PFSK-1 (cell line): Measurements from ENCODE around the gene CCDC69.

Experiments used
- FOXP2 ChIP-seq: optimal IDR thresholded peaks from 2 replicates; pipeline ENCODE3; 2011; ENCODE audit warnings: borderline replicate concordance, control low read depth, inconsistent platforms; ENCODE audit not compliant: insufficient read depth; ENCODE audit errors: extremely low read length, extremely low read depth
- POLR2AphosphoS5 ChIP-seq: IDR thresholded peaks from 2 replicates; pipeline ENCODE4 v1.6.1; 2012; ENCODE audit warnings: low read depth, mild to moderate bottlenecking, control low read depth, low read length, moderate library complexity
- SIN3A ChIP-seq: IDR thresholded peaks from 2 replicates; pipeline ENCODE4 v1.6.1; 2012; ENCODE audit warnings: mild to moderate bottlenecking, low read length, moderate library complexity, borderline replicate concordance; ENCODE audit not compliant: insufficient read depth
- TAF1 ChIP-seq: IDR thresholded peaks from 2 replicates; pipeline ENCODE4 v1.6.1; 2012; ENCODE audit warnings: low read length, control low read depth, borderline replicate concordance; ENCODE audit not compliant: insufficient read depth
- TF ChIP-seq, protein P1 (sequence below), 2 experiments: IDR thresholded peaks; 2 replicates each; pipeline versions ENCODE4 v1.6.1 to v1.8.0; 2011 to 2012; ENCODE audit warnings: low read depth in 2 of 2, low read length in 2 of 2, control low read depth in 1 of 2, inconsistent platforms in 1 of 2, mild to moderate bottlenecking in 1 of 2, moderate library complexity in 1 of 2; ENCODE audit not compliant: insufficient read depth in 1 of 2

Gene CCDC69

GRCh38 chr5:151192626-151193025, 31.3 kb downstream of the CCDC69 start:
- TF ChIP-seq FOXP2 = no peak
- no peak for TF ChIP-seq SIN3A

- TF ChIP-seq TAF1 = no peak
- TF ChIP-seq FOXP2 = no peak
- TF ChIP-seq, protein P1, sequence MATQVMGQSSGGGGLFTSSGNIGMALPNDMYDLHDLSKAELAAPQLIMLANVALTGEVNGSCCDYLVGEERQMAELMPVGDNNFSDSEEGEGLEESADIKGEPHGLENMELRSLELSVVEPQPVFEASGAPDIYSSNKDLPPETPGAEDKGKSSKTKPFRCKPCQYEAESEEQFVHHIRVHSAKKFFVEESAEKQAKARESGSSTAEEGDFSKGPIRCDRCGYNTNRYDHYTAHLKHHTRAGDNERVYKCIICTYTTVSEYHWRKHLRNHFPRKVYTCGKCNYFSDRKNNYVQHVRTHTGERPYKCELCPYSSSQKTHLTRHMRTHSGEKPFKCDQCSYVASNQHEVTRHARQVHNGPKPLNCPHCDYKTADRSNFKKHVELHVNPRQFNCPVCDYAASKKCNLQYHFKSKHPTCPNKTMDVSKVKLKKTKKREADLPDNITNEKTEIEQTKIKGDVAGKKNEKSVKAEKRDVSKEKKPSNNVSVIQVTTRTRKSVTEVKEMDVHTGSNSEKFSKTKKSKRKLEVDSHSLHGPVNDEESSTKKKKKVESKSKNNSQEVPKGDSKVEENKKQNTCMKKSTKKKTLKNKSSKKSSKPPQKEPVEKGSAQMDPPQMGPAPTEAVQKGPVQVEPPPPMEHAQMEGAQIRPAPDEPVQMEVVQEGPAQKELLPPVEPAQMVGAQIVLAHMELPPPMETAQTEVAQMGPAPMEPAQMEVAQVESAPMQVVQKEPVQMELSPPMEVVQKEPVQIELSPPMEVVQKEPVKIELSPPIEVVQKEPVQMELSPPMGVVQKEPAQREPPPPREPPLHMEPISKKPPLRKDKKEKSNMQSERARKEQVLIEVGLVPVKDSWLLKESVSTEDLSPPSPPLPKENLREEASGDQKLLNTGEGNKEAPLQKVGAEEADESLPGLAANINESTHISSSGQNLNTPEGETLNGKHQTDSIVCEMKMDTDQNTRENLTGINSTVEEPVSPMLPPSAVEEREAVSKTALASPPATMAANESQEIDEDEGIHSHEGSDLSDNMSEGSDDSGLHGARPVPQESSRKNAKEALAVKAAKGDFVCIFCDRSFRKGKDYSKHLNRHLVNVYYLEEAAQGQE (IDR thresholded peaks at IDR 0.05; ENCODE audit: insufficient read depth in 1 of 2, low read depth in 2 of 2, low read length in 2 of 2) = no peak
- TF ChIP-seq SIN3A = no peak
- no peak for TF ChIP-seq POLR2AphosphoS5
Observed at GRCh38 chr5:151191661-151192060, 32.2 kb downstream of the CCDC69 start.

DNA sequence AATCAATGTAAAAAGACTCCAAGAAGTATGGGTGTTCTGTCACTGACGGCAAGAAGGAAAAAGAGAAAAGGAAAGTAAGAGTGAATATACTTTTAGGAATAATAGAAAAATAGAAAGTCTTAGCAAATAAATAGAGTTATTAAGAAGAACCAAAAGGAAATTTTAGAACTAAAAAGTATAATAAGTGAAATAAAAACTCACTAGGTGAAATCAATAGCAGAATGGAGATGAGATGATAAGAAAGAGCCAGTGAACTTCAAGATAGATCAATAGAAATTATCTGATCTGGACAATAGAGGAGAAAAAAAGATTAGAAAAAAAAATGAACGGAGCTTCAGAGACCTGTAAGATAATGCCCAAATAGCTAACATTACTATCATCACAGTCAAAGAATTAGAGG, 34.7 kb downstream of the CCDC69 start:
- TF ChIP-seq FOXP2 (no peak), POLR2AphosphoS5 (no peak)
- TF ChIP-seq, protein P1 (IDR thresholded peaks at IDR 0.05; ENCODE audit: insufficient read depth in 1 of 2, low read depth in 2 of 2, low read length in 2 of 2) = no peak

DNA sequence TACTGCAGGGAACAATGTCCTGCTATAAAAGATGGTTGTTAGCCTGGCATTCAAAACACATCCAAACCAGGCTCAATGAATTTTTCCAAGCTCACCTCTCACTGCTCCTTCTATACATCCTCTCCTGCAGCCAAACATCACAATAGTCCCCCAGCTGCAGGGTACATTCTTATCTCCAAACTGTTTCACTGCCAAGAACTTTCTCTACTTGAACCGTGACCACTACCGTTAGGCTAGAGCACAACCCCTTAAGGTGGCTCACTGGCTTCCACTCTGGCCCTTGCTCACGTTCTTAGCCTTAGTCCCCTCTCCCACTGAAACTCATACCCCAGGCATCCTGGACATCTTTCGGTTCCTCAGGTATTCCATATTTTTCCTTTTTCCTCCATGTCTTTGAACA, 37.4 kb downstream of the CCDC69 start:
- TF ChIP-seq SIN3A (no peak), TAF1 (no peak), POLR2AphosphoS5 (no peak), FOXP2 (no peak)
- TF ChIP-seq, protein P1 (IDR thresholded peaks at IDR 0.05; ENCODE audit: insufficient read depth in 1 of 2, low read depth in 2 of 2, low read length in 2 of 2) = no peak

- TF ChIP-seq SIN3A (no peak), POLR2AphosphoS5 (no peak), TAF1 (no peak), FOXP2 (no peak)
- TF ChIP-seq, protein P1 (IDR thresholded peaks at IDR 0.05; ENCODE audit: insufficient read depth in 1 of 2, low read depth in 2 of 2, low read length in 2 of 2) = no peak
Observed at GRCh38 chr5:151186052-151186451, 37.8 kb downstream of the CCDC69 start.
